ENCODE results near the gene PTPRG.

- TF ChIP-seq CTCF (conservative IDR thresholded peaks at IDR 0.05; ENCODE audit: low read length) (no peak), EZH2phosphoT487 (IDR thresholded peaks at IDR 0.05; ENCODE audit: borderline replicate concordance, low read depth, low read length) (no peak)
Observed at GRCh38 chr3:61863579-61863978, 302.2 kb downstream of the PTPRG start.
